ENCODE data around the gene RBM20.

Gene RBM20

DNA sequence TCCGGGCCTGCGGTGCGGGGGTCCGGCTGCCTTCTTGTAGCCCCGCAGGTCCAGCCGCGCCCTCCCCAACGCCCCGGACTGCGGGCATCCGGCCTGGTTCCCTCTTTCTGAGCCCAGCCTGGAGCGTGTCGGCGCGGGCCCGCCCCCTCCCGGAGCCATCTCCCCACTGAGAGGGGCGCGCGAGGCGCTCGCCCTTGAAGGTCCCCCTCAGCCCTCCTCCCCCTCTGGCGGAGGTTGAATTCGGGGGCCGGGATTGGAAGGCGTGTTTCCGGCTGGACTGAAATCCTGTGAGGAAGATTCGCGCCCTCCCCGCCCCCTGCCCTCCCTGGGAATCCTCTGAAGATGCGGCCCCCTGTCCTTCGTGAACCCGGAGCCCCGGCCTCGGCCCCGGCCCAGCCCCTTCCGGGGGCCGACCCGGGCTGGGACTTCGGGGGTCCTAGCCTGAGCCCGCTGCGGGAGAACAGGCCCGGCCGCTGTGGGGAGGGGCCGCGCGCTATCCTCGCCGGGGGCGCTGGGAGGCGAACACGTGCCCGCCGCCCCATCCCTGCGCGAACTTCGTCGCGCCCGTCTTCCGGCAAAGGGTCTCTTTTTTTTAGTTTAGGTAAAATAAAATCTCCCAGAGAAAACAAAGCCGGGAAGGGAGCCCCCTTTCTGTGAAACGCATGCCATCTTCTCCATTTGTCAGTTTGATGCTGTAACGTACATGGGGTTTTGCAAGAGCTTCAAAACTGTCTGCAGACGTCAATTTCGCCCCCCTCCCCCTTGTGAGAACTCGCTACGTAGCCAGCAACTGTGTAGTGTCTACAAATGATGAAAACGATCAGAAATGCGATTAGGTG is 228.2 kb downstream of the RBM20 start:
- TF ChIP-seq GABPA (IDR thresholded peaks at IDR 0.05; ENCODE audit: low read depth) = no peak
- TF ChIP-seq, protein P1, sequence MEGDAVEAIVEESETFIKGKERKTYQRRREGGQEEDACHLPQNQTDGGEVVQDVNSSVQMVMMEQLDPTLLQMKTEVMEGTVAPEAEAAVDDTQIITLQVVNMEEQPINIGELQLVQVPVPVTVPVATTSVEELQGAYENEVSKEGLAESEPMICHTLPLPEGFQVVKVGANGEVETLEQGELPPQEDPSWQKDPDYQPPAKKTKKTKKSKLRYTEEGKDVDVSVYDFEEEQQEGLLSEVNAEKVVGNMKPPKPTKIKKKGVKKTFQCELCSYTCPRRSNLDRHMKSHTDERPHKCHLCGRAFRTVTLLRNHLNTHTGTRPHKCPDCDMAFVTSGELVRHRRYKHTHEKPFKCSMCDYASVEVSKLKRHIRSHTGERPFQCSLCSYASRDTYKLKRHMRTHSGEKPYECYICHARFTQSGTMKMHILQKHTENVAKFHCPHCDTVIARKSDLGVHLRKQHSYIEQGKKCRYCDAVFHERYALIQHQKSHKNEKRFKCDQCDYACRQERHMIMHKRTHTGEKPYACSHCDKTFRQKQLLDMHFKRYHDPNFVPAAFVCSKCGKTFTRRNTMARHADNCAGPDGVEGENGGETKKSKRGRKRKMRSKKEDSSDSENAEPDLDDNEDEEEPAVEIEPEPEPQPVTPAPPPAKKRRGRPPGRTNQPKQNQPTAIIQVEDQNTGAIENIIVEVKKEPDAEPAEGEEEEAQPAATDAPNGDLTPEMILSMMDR (IDR thresholded peaks at IDR 0.05; ENCODE audit: insufficient read depth, low read length) = peak; percentile 6
- TF ChIP-seq, protein P2, sequence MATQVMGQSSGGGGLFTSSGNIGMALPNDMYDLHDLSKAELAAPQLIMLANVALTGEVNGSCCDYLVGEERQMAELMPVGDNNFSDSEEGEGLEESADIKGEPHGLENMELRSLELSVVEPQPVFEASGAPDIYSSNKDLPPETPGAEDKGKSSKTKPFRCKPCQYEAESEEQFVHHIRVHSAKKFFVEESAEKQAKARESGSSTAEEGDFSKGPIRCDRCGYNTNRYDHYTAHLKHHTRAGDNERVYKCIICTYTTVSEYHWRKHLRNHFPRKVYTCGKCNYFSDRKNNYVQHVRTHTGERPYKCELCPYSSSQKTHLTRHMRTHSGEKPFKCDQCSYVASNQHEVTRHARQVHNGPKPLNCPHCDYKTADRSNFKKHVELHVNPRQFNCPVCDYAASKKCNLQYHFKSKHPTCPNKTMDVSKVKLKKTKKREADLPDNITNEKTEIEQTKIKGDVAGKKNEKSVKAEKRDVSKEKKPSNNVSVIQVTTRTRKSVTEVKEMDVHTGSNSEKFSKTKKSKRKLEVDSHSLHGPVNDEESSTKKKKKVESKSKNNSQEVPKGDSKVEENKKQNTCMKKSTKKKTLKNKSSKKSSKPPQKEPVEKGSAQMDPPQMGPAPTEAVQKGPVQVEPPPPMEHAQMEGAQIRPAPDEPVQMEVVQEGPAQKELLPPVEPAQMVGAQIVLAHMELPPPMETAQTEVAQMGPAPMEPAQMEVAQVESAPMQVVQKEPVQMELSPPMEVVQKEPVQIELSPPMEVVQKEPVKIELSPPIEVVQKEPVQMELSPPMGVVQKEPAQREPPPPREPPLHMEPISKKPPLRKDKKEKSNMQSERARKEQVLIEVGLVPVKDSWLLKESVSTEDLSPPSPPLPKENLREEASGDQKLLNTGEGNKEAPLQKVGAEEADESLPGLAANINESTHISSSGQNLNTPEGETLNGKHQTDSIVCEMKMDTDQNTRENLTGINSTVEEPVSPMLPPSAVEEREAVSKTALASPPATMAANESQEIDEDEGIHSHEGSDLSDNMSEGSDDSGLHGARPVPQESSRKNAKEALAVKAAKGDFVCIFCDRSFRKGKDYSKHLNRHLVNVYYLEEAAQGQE (IDR thresholded peaks at IDR 0.05; ENCODE audit: insufficient replicate concordance, low read depth) = peak; percentile 27
- peak; percentile 59 for TF ChIP-seq POLR2AphosphoS5 (IDR thresholded peaks at IDR 0.05; ENCODE audit: low read depth)
- H3K4me3 ChIP-seq (replicated peaks; ENCODE audit: insufficient read depth, low read length) = peak overlapping the region; percentile 80
- peak overlapping the region; percentile 97 for H3K27ac ChIP-seq (replicated peaks)
- DNase-seq (ENCODE audit: low read depth in 1 of 2, low spot score in 1 of 2) = peak; percentile 73 to 92
- H3K27me3 ChIP-seq (ENCODE audit: insufficient read depth, poor library complexity, severe bottlenecking) = no peaks in the 10 kb centered on the region

DNA sequence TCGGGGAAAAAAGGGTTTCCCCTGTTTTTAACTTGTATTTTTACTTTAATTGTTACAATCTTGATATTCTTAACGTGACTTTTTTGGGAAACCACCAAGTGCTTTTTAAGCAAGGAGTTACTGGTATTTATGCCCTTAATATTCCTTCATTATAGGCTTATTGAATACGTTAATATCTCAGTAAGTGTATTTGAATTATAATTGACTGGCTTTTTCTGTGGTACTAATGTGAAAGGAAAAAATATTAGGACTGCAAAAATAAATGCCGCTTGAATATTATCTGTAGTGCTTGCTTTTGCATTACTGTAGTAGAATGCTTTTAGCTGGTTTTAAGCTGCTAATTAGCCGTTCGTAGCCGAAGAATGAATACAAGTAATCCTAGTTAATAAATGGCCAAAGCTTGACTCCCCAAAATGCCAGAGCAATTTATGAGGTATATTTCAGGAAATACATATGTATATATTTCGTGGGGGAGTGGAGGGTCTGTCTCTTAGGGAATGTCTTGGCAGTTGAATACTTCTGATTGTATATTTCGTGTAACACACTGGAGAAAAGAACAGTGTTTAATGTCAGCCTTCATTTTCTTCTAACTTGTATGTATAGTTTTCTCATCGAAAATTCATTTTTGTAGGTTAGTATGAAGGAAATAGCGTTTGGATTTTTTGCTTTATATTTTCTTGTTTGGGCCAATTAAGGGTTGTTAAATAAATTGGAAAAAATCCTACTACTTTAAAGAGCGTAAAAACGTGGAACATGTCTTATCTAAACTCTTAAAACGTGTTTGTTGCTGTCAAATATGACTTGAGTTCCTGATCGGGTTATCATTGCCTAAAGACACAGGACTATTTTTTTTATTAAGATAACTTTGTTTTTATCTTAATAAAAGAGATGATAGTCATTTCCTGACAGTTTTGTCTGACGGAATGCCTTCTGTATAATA is 229.1 kb downstream of the RBM20 start:
- no peaks in the 10 kb centered on the region for H3K27me3 ChIP-seq (ENCODE audit: insufficient read depth, poor library complexity, severe bottlenecking)
- H3K27ac ChIP-seq (replicated peaks) = peak overlapping the region; percentile 97
- H3K4me3 ChIP-seq (replicated peaks; ENCODE audit: insufficient read depth, low read length) = peak overlapping the region; percentile 80
- DNase-seq (ENCODE audit: low read depth in 1 of 2, low spot score in 1 of 2) = no peak
- TF ChIP-seq POLR2AphosphoS5 (IDR thresholded peaks at IDR 0.05; ENCODE audit: low read depth) (no peak), GABPA (IDR thresholded peaks at IDR 0.05; ENCODE audit: low read depth) (no peak), SPI1 (IDR thresholded peaks at IDR 0.05; ENCODE audit: borderline replicate concordance, low read depth) (no peak)
- TF ChIP-seq, protein P2 (IDR thresholded peaks at IDR 0.05; ENCODE audit: insufficient replicate concordance, low read depth) = no peak
- TF ChIP-seq, protein P1 (IDR thresholded peaks at IDR 0.05; ENCODE audit: insufficient read depth, low read length) = no peak

DNA sequence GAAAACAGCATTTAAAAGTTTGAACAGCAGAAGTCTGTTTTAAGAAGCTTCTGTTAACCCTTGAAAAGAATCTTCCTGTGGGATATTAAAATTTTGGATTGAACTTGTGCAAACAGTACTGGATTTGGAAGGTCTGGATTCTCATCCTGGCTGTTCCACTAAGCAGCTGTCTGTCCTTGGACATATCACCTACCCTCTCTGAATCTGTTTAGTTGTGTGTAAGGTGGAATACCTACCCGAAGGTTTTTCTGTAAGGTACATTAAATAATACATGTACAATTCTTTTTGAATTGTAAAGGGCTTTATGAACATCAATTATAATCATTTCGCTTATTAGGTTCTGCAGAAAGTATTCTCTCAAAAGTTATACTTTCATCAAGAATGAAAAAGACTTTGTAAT is 229.8 kb downstream of the RBM20 start:
- TF ChIP-seq SPI1 (IDR thresholded peaks at IDR 0.05; ENCODE audit: borderline replicate concordance, low read depth) (no peak), GABPA (IDR thresholded peaks at IDR 0.05; ENCODE audit: low read depth) (no peak), POLR2AphosphoS5 (IDR thresholded peaks at IDR 0.05; ENCODE audit: low read depth) (no peak)
- TF ChIP-seq, protein P2 (IDR thresholded peaks at IDR 0.05; ENCODE audit: insufficient replicate concordance, low read depth) = no peak
- TF ChIP-seq, protein P1 (IDR thresholded peaks at IDR 0.05; ENCODE audit: insufficient read depth, low read length) = no peak
- H3K27ac ChIP-seq (replicated peaks) = peak overlapping the region; percentile 97
- DNase-seq (ENCODE audit: low read depth in 1 of 2, low spot score in 1 of 2) = no peak
- H3K27me3 ChIP-seq (ENCODE audit: insufficient read depth, poor library complexity, severe bottlenecking) = no peaks in the 10 kb centered on the region
- H3K4me3 ChIP-seq (replicated peaks; ENCODE audit: insufficient read depth, low read length) = peak overlapping the region; percentile 80
